ELR (cell line): ENCODE measurements around the gene TRIM27.
A peak's percentile ranks its signal among the peaks of the same experiment; 100 is the strongest.
"Not testable (repeated sequence)": the region's sequence is repeated elsewhere in the genome, so short reads cannot be mapped to it uniquely, and the experiment has no call there.

Experiments used
- DNase-seq: peaks from one replicate; pipeline ENCODE4 v3.0.0-alpha.2; 2015; ENCODE audit warnings: low read depth

The TRIM27 gene

DNA sequence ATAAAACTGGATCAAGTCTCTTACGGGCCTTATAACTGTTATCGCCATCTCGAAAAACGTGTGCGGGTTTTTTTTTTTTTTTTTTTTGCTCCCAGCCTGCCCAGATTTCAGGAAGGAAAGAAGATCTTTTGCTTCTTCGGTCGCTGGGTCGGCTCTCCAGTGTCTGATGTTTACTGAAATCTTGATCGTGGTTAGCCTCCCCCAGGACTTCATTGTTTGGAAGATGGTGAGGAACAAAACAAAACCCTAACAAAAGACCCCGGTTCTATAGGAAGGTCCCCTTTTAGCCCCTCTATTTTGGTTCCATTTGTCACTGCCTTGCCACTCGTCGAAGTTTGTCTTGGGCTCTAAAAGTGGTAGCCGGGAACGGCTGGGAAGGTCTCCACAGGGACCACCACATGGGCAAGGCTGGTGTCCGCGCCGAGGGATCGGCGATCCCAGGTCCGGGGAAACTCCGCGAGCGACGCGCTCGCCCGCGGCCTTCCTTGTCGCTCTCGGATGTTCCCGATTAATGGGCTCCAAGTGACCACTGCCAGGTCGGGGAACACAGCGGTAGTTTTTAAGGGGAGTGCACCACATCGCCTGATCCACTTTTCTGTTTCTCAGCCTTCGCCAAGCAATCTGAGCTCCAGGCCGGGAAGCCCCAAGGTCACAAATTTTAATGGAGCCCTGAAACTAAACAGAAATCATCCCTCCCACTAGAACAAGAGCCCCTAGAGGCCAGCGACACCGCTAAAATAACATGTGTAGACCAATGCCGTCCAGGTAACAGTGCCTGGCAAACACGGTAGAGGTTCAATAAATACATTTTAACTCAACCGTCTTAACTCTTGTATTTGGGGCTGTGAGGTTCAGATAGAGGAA lies 27.0 kb downstream of the TRIM27 start:
- peak; percentile 83 for DNase-seq

DNA sequence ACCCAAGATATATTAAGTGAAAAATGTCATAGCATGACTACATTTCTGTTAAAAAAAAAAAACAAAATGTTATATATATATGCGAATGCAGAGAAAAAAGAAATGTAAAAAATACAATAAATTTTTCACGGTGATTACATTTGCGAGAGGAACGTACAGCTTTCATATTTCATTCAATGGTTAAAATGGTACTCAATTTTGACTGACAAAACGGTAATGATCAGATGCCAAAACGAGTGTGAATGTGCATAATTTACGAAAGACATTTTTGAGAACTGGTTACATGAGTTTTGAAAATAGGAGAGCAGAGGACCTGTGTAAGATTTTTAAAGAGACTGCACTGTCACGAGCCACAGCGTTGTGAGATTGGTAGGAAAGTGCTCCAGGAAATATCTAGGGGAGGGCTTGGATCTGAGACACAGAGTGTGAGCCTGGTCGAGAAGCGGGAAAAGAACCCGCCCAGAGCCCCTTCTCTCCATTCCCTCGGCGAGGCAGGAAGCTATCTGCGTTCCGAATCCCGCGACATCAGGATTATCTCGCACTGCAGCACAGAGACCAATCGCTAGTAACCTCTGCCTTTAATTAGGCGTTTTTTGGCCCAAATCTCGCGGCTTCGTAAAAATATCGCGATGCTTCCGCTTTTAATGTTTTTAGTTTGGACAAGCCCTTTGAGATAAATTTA lies 28.5 kb downstream of the TRIM27 start:
- DNase-seq: peak; percentile 95

DNA sequence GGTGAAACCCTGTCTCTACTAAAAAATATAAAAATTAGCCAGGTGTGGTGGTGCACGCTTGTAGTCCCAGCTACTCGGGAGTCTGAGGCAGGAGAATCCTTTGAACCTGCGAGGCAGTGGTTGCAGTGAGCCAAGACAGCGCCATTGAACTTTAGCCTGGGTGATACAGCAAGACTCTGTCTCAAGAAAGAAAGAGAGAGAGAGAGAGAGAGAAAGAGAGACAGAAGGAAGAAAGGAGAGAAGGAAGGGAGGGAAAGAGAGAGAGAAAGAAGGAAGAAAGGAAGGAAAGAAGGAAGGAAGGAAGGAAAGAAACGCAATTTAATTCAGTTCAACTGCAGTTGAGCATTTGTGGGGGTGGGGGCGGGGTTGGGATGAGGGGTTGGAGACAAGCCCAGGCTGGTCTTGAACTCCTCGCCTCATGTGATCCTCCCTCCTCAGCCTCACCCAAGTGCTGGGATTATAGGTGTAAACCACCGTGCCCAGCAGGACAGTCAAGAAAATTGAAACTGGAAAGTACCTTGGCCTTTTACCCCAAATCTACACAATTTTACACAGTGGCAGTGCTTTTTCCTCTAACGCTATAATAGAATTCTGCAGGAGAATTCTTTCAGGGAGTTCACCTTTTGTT lies 30.5 kb downstream of the TRIM27 start:
- DNase-seq: no peak

DNA sequence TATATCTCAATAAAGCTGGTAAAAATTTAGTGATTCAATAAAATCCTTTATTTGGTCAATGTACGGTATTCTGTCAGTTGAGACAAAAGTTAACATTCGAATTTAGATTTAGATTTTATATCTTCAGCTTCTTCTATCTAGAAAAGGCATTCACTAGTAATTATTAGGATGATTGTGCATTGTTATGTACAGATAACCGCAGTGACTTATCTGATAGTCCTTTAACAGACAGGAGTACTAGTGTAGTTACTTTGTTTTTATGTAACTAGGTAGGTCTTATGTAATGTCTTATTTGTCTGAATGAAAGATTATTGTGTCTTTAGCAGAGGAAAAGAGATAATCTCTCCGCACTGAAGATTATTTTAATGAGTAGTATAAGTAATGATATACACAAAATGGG lies 31.3 kb downstream of the TRIM27 start:
- no peak for DNase-seq

DNA sequence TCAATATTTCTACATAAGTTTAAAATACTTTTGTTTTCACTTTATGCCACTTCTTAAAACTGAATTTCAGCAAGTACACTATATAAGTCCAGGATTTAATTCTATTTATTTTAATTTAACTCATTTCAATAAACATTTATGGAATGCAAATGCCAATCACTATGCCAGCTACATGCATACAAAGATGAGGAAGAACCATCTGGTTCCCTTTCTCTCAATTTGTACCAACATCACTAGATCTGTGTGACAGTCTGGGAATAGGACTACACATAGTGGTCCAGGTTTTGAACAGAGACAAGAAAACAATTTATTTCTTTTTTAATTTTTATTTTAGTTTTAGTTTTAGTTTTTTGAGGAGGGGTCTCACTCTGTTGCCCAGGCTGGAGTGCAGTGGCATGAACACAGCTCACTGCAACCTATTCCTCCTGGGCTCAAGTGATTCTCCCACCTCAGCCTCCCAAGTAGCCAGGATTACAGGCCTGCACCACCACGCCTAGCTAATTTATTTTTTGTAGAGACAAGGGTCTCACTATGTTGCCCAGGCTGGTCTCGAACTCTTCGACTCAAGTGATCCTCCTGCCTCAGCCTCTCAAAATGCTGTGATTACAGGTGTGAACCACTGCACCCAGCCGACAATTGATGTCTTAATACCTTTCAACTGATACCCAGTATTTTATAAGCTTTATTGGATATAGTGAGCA lies 35.8 kb downstream of the TRIM27 start:
- no peak for DNase-seq

DNA sequence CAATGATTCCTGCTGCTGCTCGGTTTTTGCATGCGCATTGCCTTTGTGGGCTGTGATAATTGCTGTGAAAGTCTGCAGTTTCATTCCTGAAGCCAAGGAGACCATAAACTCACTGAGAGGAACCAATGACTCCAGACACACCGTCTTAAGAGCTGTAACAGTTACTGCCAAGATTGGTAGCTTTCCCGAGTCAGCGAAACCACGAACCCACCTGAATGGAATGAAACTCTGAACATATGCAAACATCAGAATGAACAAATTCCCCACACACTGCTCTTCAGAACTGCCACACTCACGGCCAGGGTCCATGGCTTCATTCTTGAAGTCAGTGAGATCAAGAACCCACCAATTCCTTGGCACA lies 37.7 kb downstream of the TRIM27 start:
- DNase-seq: no peak

DNA sequence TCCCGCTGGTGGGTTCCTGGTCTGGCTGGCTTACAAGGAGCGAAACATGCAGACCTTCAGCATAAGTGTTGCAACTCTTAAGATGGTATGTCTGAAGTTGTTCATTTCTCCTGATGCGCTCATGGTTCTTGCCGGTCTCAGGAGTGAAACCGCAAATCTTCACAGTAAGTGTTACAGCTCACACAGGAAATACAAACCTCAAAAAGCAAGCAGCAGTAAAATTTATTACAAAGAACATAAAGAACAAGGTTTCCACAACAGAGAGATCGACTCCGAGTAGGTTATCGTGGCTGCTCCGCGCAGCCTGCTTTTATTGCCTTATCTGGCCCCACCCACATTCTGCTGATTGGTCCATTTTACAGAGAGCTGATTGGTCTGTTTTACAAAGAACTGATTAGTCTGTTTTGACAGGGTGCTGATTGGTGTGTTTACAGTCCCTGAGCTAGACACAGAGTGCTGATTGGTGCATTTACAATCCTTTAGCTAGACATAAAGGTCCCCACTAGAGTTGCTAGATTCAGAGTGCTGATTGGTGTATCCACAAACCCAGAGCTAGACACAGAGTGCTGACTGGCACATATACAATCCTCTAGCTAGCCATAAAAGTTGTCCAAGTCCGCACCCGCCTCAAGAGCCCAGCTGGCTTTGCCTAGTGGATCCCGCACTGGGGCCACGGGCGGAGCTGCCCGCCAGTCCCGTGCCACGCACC lies 39.2 kb downstream of the TRIM27 start:
- no peak for DNase-seq

DNA sequence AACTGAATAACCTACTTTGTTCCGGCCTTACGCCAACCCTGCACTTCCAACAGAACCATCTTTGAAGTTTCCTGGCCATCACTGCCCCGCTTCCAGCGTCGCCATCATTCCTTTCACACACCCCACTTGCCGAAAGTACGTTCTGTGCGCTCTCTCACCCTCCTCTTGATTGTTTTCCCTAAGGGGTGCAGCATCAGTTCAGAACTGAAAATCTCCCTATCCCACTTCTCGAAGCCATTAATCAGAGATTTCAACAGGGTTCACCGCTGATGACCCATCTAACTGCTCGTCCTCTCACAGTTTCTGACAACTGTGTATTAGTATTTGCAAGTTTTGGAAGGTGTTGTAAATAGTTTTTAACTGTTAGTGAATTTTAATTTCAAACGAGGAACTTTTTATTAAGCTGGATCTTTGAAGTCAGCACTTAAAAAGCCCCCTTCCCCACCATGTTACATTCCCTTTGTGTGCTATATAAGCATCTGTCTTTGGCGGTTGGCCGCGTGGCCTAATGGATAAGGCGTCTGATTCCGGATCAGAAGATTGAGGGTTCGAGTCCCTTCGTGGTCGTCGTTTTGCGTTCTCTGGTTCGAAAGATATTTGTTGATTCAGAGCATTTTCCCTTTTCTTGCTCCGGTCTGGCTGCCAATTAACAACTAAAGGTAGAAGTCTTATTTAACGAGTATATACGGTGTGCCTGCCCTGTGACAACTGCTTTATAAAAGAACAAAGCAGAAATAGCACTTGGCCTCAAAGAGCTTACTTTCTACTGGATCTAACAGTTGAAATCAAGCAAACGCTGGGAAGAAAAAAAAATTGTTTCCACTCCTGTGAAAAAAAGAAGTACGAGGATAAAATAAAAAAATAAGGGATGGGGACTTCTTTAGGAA lies 42.6 kb downstream of the TRIM27 start:
- DNase-seq: peak; percentile 78

DNA sequence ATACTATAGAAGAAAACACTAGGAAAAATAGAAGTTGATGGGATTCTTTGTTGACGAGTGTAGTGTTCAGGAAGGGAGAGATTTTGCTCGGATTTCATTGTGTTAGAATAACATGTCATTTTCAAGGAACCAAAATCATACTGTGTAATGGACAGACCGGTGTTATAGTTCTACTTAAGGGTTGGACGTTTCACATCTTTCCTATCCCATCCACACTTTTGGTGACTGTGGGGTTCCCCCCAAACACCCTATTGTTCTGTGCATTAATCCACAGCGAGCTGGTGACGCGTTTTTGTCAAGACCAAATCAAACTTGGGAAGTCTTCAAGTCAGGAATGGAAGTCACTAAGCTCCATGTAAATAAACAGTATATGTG lies 43.3 kb downstream of the TRIM27 start:
- DNase-seq: no peak

DNA sequence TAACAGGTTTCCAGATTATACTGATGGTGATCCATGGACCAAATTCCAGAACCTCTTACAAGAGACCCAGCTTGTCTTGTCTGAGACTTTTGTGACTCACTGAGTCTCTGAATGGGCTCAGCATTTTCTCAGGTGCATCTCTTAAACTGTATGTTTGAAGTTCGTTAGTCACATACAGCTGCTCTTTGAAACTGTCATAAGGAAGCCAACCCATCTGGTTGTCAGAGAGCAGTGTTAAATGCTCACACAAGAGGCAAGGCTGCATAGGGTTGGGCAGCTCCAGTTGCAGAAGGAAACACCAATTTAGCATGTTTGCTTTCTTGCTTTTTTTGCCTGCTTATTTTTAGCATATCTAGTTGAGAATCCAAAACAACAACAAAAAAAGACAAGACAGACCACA lies 47.1 kb downstream of the TRIM27 start:
- no peak for DNase-seq

DNA sequence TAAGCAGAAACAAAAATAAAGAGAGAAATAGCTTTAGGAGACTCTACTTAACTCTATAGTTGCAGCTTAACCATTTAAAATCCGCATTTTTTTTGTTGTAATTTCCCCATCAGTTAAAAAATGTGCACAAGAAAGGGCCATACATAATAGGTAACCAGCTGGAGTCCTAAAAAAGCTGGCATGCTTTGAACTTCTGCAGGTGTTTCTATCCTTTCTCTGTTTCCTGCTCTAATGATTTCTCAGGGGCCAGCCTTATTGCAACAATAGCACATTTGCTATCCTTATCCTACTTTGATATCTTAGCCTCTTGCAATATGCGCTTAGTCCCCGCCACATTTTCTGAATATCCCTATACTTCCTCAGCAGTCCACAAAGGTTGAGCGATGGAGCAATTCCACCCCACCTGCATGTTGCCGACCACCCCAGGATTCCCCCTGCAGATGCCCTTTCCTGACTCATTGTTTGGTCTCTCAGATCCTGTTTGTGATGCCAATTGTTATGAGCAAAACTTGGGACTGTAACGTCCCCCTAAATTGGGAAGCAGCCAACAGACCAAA lies 48.5 kb downstream of the TRIM27 start:
- no peak for DNase-seq

DNA sequence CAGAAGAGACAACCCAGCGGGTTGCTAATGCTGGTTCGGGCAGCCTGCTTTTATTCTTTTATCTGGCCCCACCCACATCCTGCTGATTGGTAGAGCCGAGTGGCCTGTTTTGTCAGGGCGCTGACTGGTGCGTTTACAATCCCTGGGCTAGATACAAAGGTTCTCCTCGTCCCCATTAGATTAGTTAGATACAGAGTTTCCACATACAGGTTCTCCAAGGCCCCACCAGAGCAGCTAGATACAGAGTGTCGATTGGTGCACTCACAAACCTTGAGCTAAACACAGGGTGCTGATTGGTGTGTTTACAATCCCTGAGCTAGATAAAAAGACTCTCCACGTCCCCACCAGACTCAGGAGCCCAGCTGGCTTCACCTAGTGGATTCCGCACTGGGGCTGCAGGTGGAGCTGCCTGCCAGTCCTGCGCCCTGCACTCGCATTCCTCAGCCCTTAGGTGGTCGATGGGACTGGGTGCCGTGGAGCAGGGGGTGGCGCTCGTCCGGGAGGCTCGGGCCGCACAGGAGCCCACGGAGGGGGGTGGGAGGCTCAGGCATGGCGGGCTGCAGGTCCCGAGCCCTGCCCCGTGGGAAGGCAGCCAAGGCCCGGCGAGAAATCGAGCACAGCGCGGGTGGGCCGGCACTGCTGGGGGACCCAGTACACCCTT lies 51.5 kb downstream of the TRIM27 start:
- DNase-seq: not testable (repeated sequence)

DNA sequence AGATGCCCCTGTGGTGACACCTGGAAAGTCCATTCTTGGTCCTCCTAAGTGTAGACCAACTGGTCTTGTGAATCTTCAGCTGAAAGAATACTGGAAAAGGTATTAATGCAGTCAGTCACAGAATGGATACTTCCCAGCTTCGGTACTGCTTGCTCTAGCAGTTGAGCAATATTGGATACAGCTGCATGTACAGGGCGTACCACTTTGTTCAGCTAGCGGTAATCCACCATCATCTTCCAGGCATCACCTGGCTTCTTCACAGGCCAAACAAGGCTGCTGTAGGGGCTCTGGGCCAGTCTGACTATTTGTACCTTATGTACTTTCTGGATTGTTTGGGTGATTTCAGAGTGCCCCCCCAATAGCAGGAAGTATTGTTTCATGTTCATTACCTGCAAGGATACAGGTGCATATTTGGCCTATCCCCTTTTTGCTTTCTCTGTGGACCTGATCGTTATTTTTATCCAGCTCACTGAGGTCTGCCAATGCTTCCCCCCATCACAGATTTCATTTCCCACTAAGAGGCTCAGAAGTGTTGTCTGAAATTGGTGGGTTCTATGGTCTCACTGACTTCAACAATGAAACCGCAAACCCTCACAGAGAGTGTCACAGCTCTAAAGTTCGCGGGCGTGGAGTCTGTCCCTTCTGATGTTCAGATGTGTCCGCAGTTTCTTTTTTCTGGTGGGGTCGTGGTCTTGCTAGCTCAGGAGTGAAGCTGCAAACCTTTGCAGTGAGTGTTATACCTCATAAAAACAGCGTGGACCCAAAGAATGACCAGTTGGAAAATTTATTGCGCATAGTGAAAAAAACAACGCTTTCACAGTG lies 52.2 kb downstream of the TRIM27 start:
- DNase-seq: no peak

DNA sequence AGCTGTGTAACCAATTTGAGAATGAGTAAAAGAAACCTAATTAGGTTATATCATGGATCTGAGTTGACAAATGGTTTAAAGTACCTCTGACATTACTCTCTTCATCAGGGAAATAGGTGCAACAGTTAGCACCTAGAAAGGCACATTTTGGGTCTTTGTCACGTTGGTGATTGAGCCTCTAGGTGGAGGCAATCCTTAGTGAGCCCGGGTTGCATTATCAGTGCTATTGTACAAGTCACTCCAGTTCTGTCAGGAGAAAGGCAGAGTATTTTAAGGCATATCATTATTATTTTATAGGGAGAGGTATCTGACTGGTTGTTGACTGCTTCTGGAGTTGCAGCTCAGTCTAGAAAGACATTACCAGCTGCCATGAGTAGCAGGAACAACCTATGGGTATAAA lies 54.9 kb downstream of the TRIM27 start:
- DNase-seq: no peak

DNA sequence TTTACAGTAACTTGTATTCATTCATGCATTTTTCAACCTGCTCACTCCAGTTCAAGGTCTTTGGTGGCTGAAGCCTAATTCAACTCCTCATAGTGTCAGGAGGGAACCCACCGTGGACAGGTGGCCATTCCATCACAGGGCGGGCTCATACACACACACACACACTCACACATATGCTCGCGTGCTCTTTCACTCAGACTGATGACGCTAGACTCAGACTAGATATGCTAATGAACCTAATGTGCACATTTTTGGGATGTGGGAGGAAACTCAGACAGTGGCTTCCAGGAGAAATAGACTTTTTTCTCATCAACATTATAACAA lies 56.7 kb downstream of the TRIM27 start:
- peak; percentile 18 for DNase-seq

DNA sequence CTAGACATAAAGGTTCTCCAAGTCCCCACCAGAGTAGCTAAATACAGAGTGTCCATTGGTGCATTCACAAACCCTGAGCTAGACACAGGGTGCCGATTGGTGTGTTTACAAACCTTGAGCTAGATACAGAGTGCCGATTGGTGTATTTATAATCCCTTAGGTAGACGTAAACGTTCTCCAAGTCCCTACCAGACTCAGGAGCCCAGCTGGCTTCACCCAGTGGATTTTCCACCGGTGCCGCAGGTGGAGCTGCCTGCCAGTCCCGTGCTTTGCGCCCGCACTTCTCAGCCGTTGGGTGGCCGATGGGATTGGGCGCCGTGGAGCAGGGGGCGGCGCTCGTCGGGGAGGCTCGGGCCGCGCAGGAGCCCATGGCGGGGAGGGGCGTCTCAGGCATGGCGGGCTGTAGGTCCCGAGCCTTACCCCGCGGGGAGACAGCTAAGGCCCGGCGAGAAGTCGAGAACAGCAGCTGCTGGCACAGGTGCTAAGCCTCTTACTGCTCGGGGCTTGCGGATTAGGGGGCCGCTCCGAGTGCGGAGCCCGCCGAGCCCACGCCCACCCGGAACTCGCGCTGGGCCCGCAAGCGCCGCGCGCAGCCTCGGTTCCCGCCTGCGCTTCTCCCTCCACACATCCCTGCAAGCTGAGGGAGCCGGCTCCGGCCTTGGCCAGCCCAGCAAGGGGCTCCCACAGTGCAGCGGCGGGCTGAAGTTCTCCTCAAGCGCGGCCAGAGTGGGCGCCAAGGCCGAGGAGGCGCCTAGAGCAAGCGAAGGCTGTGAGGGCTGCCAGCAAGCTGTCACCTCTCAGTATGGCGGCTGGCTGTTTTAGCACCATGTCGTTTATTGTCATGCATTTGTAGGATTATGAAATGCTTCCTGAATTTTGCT lies 57.3 kb downstream of the TRIM27 start:
- DNase-seq: peak; percentile 55

DNA sequence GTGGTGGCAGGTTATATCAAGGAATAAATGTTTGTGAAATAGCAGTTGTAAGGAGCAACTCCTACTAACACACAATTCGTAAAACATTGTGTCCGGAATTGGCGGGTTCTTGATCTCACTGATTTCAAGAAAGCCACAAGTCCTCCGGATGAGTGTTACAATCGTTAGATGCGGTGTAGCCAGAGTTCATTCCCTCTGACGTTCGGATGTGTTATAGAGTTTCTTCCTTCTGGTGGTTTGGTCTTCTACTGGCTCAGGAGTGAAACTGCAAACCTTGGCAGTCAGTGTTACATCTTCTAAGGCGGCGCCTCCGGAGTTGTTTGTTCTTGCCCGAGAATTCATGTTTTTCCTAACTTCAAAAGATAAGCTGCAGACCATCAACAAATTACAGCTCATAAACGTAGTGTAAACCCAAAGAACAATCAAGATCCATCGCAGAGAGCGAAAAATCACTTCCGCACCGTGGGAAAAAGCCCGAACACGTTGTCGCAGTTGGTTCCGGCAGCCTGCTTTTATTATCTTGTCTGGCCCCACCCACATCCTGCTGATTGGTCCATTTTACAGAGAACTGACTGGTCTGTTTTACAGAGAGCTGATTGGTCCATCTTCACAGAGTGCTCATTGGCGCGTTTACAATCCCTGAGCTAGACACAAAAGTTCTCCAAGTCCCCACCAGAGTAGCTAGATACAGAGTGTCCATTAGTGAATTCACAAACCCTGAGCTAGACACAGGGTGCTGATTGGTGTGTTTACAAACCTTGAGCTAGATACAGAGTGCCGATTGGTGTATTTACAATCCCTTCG lies 58.2 kb downstream of the TRIM27 start:
- DNase-seq: peak; percentile 46
